ENCODE results near the gene CCM2. TPM values are rescaled to one million over a fixed set of nuclear protein-coding genes. Genes with fewer than 3 reads are reported as not detected.

CCM2 gene
- total and polyA plus RNA-seq, 9 donors = 16.2 to 34.6 (median 23.1) TPM

GRCh38 chr7:44962483-44963251, 37.3 kb upstream of the CCM2 start:
- H3K27ac ChIP-seq = no peak overlapping the region
- TF ChIP-seq, protein P1, sequence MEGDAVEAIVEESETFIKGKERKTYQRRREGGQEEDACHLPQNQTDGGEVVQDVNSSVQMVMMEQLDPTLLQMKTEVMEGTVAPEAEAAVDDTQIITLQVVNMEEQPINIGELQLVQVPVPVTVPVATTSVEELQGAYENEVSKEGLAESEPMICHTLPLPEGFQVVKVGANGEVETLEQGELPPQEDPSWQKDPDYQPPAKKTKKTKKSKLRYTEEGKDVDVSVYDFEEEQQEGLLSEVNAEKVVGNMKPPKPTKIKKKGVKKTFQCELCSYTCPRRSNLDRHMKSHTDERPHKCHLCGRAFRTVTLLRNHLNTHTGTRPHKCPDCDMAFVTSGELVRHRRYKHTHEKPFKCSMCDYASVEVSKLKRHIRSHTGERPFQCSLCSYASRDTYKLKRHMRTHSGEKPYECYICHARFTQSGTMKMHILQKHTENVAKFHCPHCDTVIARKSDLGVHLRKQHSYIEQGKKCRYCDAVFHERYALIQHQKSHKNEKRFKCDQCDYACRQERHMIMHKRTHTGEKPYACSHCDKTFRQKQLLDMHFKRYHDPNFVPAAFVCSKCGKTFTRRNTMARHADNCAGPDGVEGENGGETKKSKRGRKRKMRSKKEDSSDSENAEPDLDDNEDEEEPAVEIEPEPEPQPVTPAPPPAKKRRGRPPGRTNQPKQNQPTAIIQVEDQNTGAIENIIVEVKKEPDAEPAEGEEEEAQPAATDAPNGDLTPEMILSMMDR (IDR thresholded peaks at IDR 0.05) = no peak
- TF ChIP-seq POLR2A (IDR thresholded peaks at IDR 0.05) = peak; percentile 5
- no peaks in the 10 kb centered on the region for H3K36me3 ChIP-seq
- no peaks in the 10 kb centered on the region for H3K27me3 ChIP-seq
- WGBS, 3 donors = 4 to 8% (median 7%) methylated on average over 50 to 76 of the region's 76 CpGs
- DNase-seq = peak in 4 of 5 donors; percentile 47 to 71 (median 63)
- peaks cover 7% of the 10 kb centered on the region for H3K4me1 ChIP-seq (ENCODE audit: insufficient read depth)
- intact Hi-C loops (cut with DNase I) = loop anchor here in 1 of 4 donors (10.0 kb wide), 1 partner anchor 152 kb away; the partner anchor contains the start of gene TBRG4
- peak overlapping the region; percentile 19 for H3K4me3 ChIP-seq
- no peaks in the 10 kb centered on the region for H3K9me3 ChIP-seq

GRCh38 chr7:44963364-44964290, 36.4 kb upstream of the CCM2 start:
- DNase-seq = peak in 1 of 5 donors; percentile 13
- no peaks in the 10 kb centered on the region for H3K27me3 ChIP-seq
- WGBS, 3 donors = 88 to 92% (median 91%) methylated on average over 23 to 24 of the region's 24 CpGs
- intact Hi-C loops (cut with DNase I) = loop anchor here in 1 of 4 donors (10.0 kb wide), 1 partner anchor 151 kb away; the partner anchor contains the start of gene TBRG4
- H3K27ac ChIP-seq = no peak overlapping the region
- TF ChIP-seq POLR2A (IDR thresholded peaks at IDR 0.05) = no peak
- TF ChIP-seq EP300 (IDR thresholded peaks at IDR 0.05) = no peak
- TF ChIP-seq, protein P1 (IDR thresholded peaks at IDR 0.05) = no peak
- H3K36me3 ChIP-seq = no peaks in the 10 kb centered on the region
- peaks cover 7% of the 10 kb centered on the region for H3K4me1 ChIP-seq (ENCODE audit: insufficient read depth)
- no peak overlapping the region for H3K4me3 ChIP-seq
- no peaks in the 10 kb centered on the region for H3K9me3 ChIP-seq

DNA sequence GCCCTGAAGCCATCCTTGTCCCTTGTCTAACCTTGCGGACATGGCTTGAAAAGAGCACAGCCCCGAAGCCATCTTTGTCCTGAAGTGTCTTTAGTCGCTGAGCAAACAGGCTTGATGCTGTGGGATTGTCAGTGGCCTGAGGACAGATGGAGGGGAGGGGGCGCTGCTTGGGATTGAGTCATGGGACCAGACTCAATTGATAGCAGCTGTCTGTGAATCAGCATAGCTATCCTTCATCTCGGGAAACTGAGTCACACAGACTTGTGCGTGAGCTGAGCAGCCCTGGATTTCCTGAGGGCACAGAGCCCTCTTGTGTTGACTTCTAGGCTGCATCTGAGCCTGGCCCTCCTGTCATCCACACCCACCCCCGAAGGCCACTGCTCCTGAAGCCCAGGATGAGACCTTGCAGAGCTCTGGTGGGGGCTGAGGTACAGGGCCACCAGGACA, 35.6 kb upstream of the CCM2 start:
- intact Hi-C loops (cut with DNase I) = loop anchor here in 1 of 4 donors (10.0 kb wide), 1 partner anchor 150 kb away; the partner anchor contains the start of gene TBRG4
- DNase-seq = peak in 1 of 5 donors; percentile 8
- no peak overlapping the region for H3K4me3 ChIP-seq
- H3K9me3 ChIP-seq = no peaks in the 10 kb centered on the region
- peaks cover 7% of the 10 kb centered on the region for H3K4me1 ChIP-seq (ENCODE audit: insufficient read depth)
- H3K36me3 ChIP-seq = no peaks in the 10 kb centered on the region
- 71 to 88% (median 78%) methylated on average over 7 of the region's 7 CpGs for WGBS, 3 donors
- TF ChIP-seq, protein P1 (IDR thresholded peaks at IDR 0.05) = no peak
- TF ChIP-seq POLR2A (IDR thresholded peaks at IDR 0.05) = no peak
- no peaks in the 10 kb centered on the region for H3K27me3 ChIP-seq
- H3K27ac ChIP-seq = no peak overlapping the region

DNA sequence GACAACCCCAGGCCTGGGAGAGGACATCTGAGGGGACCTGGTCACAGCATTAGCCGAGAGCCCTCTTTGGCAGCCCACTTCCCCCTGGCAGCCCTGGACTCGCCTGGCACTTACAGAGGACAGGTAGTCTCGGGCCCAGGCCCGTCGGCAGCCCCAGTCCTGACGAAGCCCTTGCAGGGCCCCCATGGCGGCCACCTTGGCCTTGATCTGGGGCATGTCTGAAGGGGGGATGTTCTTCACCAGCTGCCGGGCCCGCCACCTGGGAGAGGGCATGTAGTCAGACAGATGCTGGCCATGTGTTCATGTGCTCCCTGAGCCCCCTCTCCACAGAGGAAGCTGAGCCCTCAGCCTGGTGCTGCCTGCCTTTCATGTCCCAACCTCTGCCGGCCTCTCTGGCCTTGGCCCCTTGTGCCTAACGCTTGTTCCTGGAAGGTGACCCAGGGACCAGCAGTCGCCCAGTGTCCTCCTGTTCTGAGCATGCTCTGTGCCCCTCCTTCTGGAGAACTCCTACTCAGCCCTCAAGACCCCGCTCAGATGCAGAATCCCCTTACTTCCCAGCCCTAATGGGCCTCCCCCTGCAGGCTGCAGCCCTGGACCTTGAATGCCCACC, 35.1 kb upstream of the CCM2 start:
- peaks cover 7% of the 10 kb centered on the region for H3K4me1 ChIP-seq (ENCODE audit: insufficient read depth)
- TF ChIP-seq, protein P1 (IDR thresholded peaks at IDR 0.05) = no peak
- TF ChIP-seq POLR2A (IDR thresholded peaks at IDR 0.05) = no peak
- TF ChIP-seq EP300 (IDR thresholded peaks at IDR 0.05) = no peak
- peak in 1 of 5 donors; percentile 10 for DNase-seq
- no peaks in the 10 kb centered on the region for H3K27me3 ChIP-seq
- no peaks in the 10 kb centered on the region for H3K36me3 ChIP-seq
- no peak overlapping the region for H3K27ac ChIP-seq
- no peak overlapping the region for H3K4me3 ChIP-seq
- WGBS, 3 donors = 82 to 92% (median 86%) methylated on average over 7 to 13 of the region's 13 CpGs
- intact Hi-C loops (cut with DNase I) = loop anchor here in 1 of 4 donors (10.0 kb wide), 1 partner anchor 150 kb away; the partner anchor contains the start of gene TBRG4
- H3K9me3 ChIP-seq = no peaks in the 10 kb centered on the region

All from ovary (tissue), 9 donors.